ENCODE data around the gene GOLGA5.
"Not testable (repeated sequence)": the region's sequence is repeated elsewhere in the genome, so short reads cannot be mapped to it uniquely, and the experiment has no call there.

GOLGA5 gene

DNA sequence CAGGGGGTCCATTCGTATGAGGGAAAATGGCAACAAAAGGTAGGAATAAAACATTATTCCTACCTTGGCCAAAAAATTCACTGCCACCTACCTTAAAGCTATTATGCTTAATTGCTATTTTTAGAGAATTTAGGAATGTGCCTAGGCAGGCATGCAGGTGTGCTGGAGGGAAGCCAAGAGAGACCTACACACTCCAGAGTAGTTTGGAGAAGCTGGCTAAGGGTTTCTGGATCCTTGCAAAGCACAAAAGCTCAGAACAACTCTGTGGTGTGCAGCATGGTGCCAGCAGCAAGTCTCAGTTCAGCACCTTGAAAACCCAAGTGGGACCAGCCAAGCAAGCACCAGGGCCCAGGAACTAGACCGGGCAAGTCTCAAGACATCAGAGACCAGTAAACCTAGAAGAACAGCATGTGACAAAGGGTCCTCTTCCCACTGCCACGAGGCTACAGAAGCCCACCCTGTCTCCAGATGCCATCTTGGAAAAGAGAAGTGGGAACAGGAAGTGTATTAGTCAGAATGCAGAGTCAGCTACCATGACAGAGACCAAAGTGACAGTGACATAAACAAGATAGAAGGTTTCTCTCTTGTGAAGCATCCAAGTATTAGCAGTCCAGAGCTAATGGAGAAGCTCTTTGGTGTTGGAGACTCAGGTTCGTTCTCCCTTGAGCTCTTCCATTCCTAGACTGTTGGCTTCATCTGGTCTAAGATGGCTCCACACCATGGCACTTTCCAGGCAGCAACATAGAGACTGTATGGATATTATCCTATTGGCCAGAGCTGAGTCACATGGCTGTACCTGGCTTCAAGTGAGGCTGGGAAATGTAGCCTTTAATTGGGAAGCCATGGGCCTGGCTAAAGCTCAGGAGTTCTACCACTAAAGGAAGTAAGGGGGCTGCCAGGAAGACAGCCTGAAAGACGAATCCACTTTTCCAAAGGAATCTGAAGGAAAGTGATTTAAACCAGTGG lies 30.2 kb upstream of the GOLGA5 start:
- H3K9me3 ChIP-seq; H3K4me1 ChIP-seq; H3K27me3 ChIP-seq (ENCODE audit: low read depth); H3K4me3 ChIP-seq; H3K36me3 ChIP-seq (replicated peaks); in situ Hi-C loops (cut with MboI; ENCODE audit: low sequenced_read_pairs); DNase-seq (ENCODE audit: low spot score in 2 of 2): not testable (repeated sequence)

DNA sequence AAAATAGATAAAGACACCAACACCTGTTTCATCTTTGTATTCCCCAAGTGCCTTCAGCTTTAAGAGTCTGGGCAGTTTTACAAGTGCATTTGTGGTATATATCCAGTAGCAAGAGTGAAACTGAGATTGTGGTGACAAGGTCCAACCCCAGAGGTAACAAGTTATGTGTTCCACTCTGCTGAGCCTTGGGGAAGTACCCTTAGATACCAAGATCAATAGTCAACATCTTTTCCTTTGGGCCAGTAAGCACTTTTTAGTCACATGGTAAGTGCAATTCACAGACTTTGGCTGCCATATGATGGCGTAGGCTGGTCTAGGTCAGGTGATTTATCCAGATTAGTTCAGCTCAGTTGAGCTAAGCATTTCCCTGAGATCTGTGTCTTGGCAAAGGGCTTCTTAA lies 25.9 kb upstream of the GOLGA5 start:
- H3K4me1 ChIP-seq; H3K27me3 ChIP-seq (ENCODE audit: low read depth); DNase-seq (ENCODE audit: low spot score in 2 of 2); H3K4me3 ChIP-seq; H3K36me3 ChIP-seq (replicated peaks); in situ Hi-C loops (cut with MboI; ENCODE audit: low sequenced_read_pairs); H3K9me3 ChIP-seq: not testable (repeated sequence)

DNA sequence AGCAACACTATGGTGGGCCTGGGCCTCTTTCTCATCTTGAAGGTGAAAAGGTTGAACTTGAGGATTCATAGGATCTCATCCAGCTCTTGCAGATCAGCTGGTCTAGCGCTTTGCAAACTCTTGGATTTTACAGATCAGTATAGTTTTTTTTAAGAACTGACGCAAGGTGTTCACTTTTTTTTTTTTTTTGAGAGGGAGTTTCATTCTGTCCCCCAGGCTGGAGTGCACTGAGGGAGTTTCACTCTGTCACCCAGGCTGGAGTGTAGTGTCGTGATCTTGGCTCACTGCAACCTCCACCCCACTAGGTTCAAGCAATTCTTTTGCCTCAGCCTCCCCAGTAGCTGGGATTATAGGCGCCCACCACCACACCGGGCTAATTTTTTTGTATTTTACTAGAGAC lies 25.3 kb upstream of the GOLGA5 start:
- Histone ChIP-seq H3K36me3 (replicated peaks) (no peaks in the 10 kb centered on the region), H3K4me3 (no peak overlapping the region), H3K4me1 (no peaks in the 10 kb centered on the region), H3K27me3 (ENCODE audit: low read depth) (no peaks in the 10 kb centered on the region), H3K9me3 (no peaks in the 10 kb centered on the region)
- DNase-seq (ENCODE audit: low spot score in 2 of 2), result no peak
- in situ Hi-C loops (cut with MboI; ENCODE audit: low sequenced_read_pairs), result no loop called here

DNA sequence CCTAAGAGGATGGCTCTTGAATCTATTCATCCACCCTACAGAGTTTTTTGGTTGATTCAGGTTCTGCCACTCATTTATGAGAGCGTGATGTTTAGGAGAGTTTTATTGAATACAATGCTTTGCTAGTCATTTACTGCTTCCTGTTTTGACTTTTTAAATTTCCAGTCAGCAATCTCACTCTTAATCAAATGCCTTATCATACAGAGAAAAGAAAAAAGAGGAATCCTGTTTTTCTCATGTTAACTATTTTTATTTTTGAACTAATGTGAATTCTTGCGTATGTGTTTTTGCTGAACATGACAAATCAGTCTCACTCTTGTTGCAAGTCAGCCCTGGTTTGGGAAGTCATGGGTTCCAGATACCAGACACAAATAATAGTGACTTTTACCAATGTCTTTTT lies 23.6 kb upstream of the GOLGA5 start:
- no peaks in the 10 kb centered on the region for H3K9me3 ChIP-seq
- in situ Hi-C loops (cut with MboI; ENCODE audit: low sequenced_read_pairs), result no loop called here
- DNase-seq (ENCODE audit: low spot score in 2 of 2), result no peak
- H3K36me3 ChIP-seq (replicated peaks), result no peaks in the 10 kb centered on the region
- H3K4me1 ChIP-seq, result no peaks in the 10 kb centered on the region
- no peaks in the 10 kb centered on the region for H3K27me3 ChIP-seq (ENCODE audit: low read depth)
- H3K4me3 ChIP-seq, result no peak overlapping the region

DNA sequence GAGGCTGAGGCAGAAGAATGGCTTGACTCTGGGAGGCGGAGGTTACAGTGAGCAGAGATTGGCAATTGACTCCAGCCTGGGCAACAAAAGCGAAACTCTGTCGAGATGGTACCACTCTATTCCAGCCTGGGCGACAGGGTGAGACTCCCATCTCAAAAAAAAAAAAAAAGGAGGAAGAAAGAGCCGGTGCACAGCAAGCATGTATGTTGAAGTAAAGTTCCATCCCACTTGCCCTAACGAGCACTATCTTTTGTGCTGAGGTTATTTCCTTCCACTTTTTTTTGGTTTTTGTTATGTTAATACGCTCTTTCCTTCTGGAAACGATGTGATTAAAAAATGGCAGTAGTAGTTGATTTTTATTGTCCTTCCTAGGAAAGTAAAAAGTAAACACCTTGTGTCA lies 19.5 kb upstream of the GOLGA5 start:
- in situ Hi-C loops (cut with MboI; ENCODE audit: low sequenced_read_pairs), result no loop called here
- H3K27me3 ChIP-seq (ENCODE audit: low read depth), result no peaks in the 10 kb centered on the region
- H3K4me3 ChIP-seq, result no peak overlapping the region
- H3K4me1 ChIP-seq, result no peaks in the 10 kb centered on the region
- H3K36me3 ChIP-seq (replicated peaks), result no peaks in the 10 kb centered on the region
- DNase-seq (ENCODE audit: low spot score in 2 of 2), result no peak
- H3K9me3 ChIP-seq, result no peaks in the 10 kb centered on the region

GRCh38 chr14:92775292-92775691 lies 18.8 kb upstream of the GOLGA5 start:
- in situ Hi-C loops (cut with MboI; ENCODE audit: low sequenced_read_pairs); H3K9me3 ChIP-seq; H3K4me1 ChIP-seq; DNase-seq (ENCODE audit: low spot score in 2 of 2); H3K27me3 ChIP-seq (ENCODE audit: low read depth); H3K36me3 ChIP-seq (replicated peaks); H3K4me3 ChIP-seq: not testable (repeated sequence)

DNA sequence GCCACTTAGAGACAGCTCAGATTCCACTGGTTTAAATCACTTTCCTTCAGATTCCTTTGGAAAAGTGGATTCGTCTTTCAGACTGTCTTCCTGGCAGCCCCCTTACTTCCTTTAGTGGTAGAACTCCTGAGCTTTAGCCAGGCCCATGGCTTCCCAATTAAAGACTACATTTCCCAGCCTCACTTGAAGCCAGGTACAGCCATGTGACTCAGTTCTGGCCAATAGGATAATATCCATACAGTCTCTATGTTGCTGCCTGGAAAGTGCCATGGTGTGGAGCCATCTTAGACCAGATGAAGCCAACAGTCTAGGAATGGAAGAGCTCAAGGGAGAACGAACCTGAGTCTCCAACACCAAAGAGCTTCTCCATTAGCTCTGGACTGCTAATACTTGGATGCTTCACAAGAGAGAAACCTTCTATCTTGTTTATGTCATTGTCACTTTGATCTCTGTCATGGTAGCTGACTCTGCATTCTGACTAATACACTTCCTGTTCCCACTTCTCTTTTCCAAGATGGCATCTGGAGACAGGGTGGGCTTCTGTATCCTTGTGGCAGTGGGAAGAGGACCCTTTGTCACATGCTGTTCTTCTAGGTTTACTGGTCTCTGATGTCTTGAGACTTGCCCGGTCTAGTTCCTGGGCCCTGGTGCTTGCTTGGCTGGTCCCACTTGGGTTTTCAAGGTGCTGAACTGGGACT lies 15.1 kb upstream of the GOLGA5 start:
- H3K27me3 ChIP-seq (ENCODE audit: low read depth); H3K36me3 ChIP-seq (replicated peaks); H3K4me1 ChIP-seq; DNase-seq (ENCODE audit: low spot score in 2 of 2); in situ Hi-C loops (cut with MboI; ENCODE audit: low sequenced_read_pairs); H3K4me3 ChIP-seq; H3K9me3 ChIP-seq: not testable (repeated sequence)

DNA sequence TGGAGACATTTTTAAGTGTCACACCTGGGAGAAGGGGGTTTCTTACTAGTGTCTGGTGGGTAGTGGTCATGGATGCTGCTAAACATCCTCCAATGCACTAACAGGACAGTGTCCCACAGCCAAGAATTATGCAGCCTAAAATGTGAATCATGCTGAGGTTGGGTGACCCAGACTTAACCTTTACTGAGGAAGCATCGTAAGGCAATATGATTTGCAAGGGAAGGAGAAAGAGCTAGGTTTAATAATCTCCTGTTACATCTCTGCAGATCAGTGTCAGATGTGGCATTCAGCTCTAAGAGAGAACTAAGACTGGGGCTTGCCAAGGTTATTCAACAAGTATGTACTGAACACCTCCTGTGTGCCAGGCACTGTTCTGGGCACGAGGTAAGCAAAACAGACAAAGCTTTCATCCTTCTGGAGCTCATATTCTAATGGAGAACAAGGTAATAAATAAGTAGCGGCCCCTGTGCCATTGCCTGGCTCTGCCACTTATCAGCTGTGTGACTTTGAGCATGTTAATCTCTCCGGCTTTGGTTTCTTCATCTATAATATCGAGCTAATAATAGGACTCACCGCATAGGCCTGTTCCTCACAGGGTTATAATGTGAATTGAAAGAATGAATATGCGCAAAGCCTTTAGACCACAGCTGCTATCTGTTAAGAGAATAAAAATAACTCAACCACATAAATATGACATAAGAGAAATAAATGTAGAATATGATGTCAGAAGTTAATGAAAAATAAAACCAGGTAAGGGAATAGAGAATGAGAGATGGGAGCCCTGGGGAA lies 13.5 kb upstream of the GOLGA5 start:
- in situ Hi-C loops (cut with MboI; ENCODE audit: low sequenced_read_pairs), result loop anchor here (5.0 kb wide), 1 partner anchor 68 kb away; no protein-coding TSS in a partner anchor
- DNase-seq (ENCODE audit: low spot score in 2 of 2), result no peak
- no peak overlapping the region for H3K4me3 ChIP-seq
- H3K4me1 ChIP-seq, result no peaks in the 10 kb centered on the region
- no peaks in the 10 kb centered on the region for H3K9me3 ChIP-seq
- no peaks in the 10 kb centered on the region for H3K36me3 ChIP-seq (replicated peaks)
- no peaks in the 10 kb centered on the region for H3K27me3 ChIP-seq (ENCODE audit: low read depth)

- in situ Hi-C loops (cut with MboI; ENCODE audit: low sequenced_read_pairs), result loop anchor here (5.0 kb wide), 1 partner anchor 69 kb away; no protein-coding TSS in a partner anchor
- H3K4me1 ChIP-seq, result no peaks in the 10 kb centered on the region
- H3K4me3 ChIP-seq, result no peak overlapping the region
- no peak for DNase-seq (ENCODE audit: low spot score in 2 of 2)
- H3K27me3 ChIP-seq (ENCODE audit: low read depth), result no peaks in the 10 kb centered on the region
- H3K9me3 ChIP-seq, result no peaks in the 10 kb centered on the region
- no peaks in the 10 kb centered on the region for H3K36me3 ChIP-seq (replicated peaks)
Observed at GRCh38 chr14:92781350-92781749, 12.8 kb upstream of the GOLGA5 start.

GRCh38 chr14:92783813-92784431 lies 10.2 kb upstream of the GOLGA5 start:
- no peaks in the 10 kb centered on the region for H3K4me1 ChIP-seq
- DNase-seq (ENCODE audit: low spot score in 2 of 2), result peak; percentile 27 to 51
- H3K27me3 ChIP-seq (ENCODE audit: low read depth), result no peaks in the 10 kb centered on the region
- H3K9me3 ChIP-seq, result 0 out of 2 replicates have a peak, but pooled peaks cover 2% of the 10 kb centered on the region
- in situ Hi-C loops (cut with MboI; ENCODE audit: low sequenced_read_pairs), result loop anchor here (5.0 kb wide), 1 partner anchor 72 kb away; no protein-coding TSS in a partner anchor
- no peak overlapping the region for H3K4me3 ChIP-seq
- no peaks in the 10 kb centered on the region for H3K36me3 ChIP-seq (replicated peaks)

- in situ Hi-C loops (cut with MboI; ENCODE audit: low sequenced_read_pairs), result no loop called here
Observed at GRCh38 chr14:92785667-92786426, 8.3 kb upstream of the GOLGA5 start.

DNA sequence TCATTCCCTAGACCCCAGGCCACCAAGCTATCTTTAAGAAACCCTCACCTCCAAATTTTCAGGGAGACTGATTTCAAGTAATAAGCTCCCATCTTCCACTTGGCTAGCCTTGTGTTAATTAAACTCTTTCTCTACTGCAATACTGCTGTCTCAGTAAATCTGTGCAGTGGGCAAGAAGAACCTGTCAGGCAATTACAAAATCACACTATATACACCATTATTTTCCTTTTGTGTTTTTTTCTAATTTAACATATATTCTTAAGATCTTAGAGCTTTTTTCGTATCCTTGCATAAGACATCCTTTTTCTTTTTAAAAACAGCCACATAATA lies 7.7 kb upstream of the GOLGA5 start:
- DNase-seq (ENCODE audit: low spot score in 2 of 2), result no peak
- in situ Hi-C loops (cut with MboI; ENCODE audit: low sequenced_read_pairs), result no loop called here
- Histone ChIP-seq H3K9me3 (0 out of 2 replicates have a peak, but pooled peaks cover 2% of the 10 kb centered on the region), H3K36me3 (replicated peaks) (no peaks in the 10 kb centered on the region), H3K4me1 (no peaks in the 10 kb centered on the region), H3K27me3 (ENCODE audit: low read depth) (no peaks in the 10 kb centered on the region), H3K4me3 (no peak overlapping the region)

More at GRCh38 chr14:92785667-92786426, 8.3 kb upstream of the GOLGA5 start:
- H3K4me1 ChIP-seq, result no peaks in the 10 kb centered on the region
- no peaks in the 10 kb centered on the region for H3K27me3 ChIP-seq (ENCODE audit: low read depth)
- H3K36me3 ChIP-seq (replicated peaks), result no peaks in the 10 kb centered on the region
- H3K4me3 ChIP-seq, result no peak overlapping the region
- H3K9me3 ChIP-seq, result 0 out of 2 replicates have a peak, but pooled peaks cover 2% of the 10 kb centered on the region
- no peak for DNase-seq (ENCODE audit: low spot score in 2 of 2)

GRCh38 chr14:92787554-92787953 lies 6.6 kb upstream of the GOLGA5 start:
- Histone ChIP-seq H3K4me1 (no peaks in the 10 kb centered on the region), H3K27me3 (ENCODE audit: low read depth) (no peaks in the 10 kb centered on the region), H3K9me3 (0 out of 2 replicates have a peak, but pooled peaks cover 2% of the 10 kb centered on the region), H3K36me3 (replicated peaks) (no peaks in the 10 kb centered on the region), H3K4me3 (no peak overlapping the region)
- in situ Hi-C loops (cut with MboI; ENCODE audit: low sequenced_read_pairs), result no loop called here
- no peak for DNase-seq (ENCODE audit: low spot score in 2 of 2)

Data from HAP-1 (cell line).